ENCODE results near the gene PAPPA. TPM values are rescaled to one million over a fixed set of nuclear protein-coding genes. Genes with fewer than 3 reads are reported as not detected.

PAPPA gene
- total RNA-seq, 2 donors from 2014 or later = 2.4 to 9.8 TPM

GRCh38 chr9:116250891-116251290 is 97.3 kb downstream of the PAPPA start:
- no peak for ATAC-seq
- intact Hi-C loops (cut with DNase I) = no loop called here
- no peak for DNase-seq

- no peak for ATAC-seq
- intact Hi-C loops (cut with DNase I) = no loop called here
- no peak for DNase-seq
Measured at GRCh38 chr9:116251366-116251765, 97.8 kb downstream of the PAPPA start.

DNA sequence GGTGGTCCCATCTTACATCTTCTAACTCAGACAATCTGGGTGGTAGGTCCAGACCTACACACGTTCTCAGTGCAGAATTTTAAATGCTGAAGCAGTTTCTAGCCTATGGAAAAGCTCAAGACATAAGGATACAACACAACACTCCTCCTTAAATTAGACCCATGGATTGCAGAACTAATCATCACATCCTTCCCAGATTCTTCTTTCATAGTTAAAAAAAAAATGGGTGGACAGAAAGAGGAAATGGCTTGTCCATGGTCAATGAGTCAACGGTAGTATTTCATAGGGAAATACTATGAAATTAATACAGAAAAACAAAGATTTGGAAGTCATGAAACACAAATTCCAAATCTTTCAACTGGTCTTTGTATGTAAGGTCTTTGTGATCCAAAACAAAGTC is 106.9 kb downstream of the PAPPA start:
- intact Hi-C loops (cut with DNase I) = no loop called here
- DNase-seq = no peak
- no peak for ATAC-seq

DNA sequence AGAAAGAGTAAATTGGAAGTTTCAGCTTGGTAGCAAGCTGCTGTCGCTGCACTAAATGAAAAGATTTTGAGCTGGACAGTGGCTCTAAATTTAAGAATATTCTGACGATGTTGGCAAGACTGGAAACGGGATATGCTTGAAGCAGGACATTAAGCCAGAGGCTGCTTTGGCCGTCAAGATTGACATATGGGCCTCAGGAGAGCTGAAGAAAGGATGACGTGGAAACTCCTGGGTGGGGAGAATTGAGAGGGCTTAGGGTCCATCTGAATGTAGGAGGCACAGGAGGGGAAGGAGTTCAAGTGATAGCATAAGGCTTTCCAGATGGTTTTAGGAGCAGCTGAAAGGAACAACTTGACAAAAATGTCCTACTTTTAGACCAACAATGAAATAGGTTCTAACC is 108.9 kb downstream of the PAPPA start:
- no peak for ATAC-seq
- DNase-seq = no peak
- intact Hi-C loops (cut with DNase I) = no loop called here

DNA sequence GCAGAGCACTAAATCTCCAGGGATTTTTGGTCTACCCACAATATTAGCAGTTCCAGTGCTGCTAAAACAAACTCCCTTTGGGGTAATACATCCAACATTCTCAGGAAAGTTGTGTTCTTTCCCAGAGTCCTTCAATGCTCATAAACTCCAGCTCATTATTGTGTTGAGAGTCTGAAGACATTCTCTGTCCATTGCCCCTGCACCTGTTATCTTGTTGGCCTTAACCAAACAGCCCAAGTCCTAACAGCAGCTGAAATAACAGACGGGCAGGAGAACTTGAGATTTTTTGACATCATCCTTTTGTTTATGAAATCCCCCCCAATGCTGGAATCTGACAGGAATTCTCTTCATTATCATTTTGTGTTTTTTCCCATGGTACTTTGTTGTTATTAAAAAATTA is 110.8 kb downstream of the PAPPA start:
- no peak for DNase-seq
- ATAC-seq = no peak
- intact Hi-C loops (cut with DNase I) = no loop called here

- no peak for ATAC-seq
- intact Hi-C loops (cut with DNase I) = no loop called here
Measured at GRCh38 chr9:116267021-116267420, 113.4 kb downstream of the PAPPA start.

DNA sequence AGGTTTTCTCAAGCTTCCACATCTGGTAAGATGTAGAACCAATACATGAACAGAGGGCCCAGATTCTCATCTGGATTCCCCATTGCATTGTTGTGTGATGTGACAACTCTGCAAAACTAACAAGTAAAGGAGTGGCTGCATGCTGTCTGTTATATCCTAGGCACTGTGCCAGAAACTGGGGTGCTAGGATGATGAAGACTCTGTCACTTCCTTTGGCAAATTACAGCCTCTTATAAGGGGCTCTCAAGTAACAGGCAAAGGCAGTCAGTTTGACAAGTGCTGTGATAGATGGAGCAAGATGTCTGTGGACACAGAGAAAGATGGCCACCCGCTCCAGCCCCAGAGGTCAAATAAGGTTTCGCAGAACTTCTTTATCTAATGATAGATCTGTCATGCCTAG is 115.7 kb downstream of the PAPPA start:
- ATAC-seq (no peak), DNase-seq (no peak)

More at GRCh38 chr9:116267021-116267420, 113.4 kb downstream of the PAPPA start:
- no peak for DNase-seq

GRCh38 chr9:116270546-116270945 is 117.0 kb downstream of the PAPPA start:
- ATAC-seq = no peak
- DNase-seq = no peak
- intact Hi-C loops (cut with DNase I) = no loop called here

More for the DNA sequence above, 115.7 kb downstream of the PAPPA start:
- intact Hi-C loops (cut with DNase I) = no loop called here

- ATAC-seq = no peak
- intact Hi-C loops (cut with DNase I) = no loop called here
- no peak for DNase-seq
Measured at GRCh38 chr9:116271340-116271739, 117.7 kb downstream of the PAPPA start.

DNA sequence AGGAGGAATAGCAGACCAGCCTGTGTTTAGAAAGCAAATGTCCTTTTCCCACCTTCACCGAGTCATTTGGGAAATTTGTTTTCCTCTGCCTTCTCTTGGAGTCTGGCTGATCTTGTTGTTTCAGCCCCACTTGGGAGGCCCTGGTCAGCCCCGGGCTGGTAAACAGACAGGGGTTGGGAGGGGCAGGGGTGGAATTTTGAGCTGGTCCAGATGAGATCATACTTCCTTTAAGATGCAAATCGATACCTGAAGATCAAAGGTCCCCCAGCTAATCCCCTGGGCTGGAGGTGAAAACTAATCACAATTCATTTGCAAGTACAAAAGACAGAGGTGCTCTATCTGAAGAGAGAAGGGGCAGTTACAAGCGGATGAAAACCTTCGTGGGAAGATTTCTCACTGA is 118.4 kb downstream of the PAPPA start:
- DNase-seq = no peak
- intact Hi-C loops (cut with DNase I) = no loop called here
- no peak for ATAC-seq

DNA sequence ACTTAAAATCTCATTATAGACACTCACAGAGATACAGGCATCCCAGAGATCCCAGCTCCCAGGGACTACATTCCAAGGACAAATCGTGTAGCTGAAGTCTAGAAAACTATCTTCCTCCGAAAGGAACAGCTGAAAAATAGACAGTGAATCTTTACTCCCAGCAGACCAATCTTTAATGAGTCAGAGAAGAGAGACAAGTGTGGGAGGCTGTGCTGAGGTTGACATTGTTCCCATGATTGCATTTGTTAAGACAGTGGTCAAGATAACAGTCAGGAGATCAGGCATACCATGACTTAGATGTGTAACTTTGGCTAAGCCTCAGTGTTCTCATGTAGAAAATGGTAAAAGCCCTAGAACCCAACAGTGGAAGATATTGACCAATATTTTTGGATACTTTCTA is 120.7 kb downstream of the PAPPA start:
- ATAC-seq = peak in 1 of 2 donors; percentile 65
- intact Hi-C loops (cut with DNase I) = no loop called here
- DNase-seq = no peak

DNA sequence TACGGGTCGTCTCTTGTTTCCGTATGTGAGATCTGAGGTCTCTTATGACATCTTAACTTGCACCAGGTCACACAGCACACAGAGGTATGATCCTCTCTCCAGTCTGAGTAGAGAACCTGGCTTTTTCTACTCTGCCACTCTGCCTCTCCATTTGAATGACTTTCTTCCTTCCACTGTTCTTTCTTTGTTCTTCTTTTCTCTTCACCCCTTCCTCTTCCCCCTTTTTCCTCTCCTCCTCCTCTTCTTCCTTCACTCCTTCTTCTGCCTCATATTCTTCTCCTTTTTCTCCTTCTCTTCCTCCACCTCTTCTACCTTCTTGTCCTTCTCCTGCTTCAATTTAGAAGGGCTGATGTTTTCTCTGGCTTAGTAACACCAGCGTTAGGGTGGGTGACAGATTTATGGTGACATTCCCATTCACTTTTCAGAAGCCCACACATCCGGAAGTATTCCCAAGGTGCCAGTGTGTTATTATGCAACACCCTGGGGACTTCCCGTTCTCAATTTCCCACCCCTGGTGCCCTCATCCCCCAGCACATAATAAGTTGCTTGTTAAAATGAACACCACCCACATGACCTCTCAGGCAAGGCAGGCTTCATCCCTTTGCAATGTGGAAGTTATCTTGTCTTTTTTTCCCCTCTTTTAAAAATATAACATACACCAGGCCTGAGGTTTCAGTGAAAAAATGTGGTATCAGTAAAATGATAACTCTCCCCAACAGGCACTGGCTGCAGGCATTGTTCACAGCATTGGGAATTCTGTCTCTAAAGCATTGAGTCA is 122.0 kb downstream of the PAPPA start:
- ATAC-seq (peak in 1 of 2 donors; percentile 81), DNase-seq (no peak)
- intact Hi-C loops (cut with DNase I) = no loop called here

- ATAC-seq = peak in 1 of 2 donors; percentile 19
- DNase-seq = no peak
- intact Hi-C loops (cut with DNase I) = no loop called here
Measured at GRCh38 chr9:116276196-116276493, 122.6 kb downstream of the PAPPA start.

DNA sequence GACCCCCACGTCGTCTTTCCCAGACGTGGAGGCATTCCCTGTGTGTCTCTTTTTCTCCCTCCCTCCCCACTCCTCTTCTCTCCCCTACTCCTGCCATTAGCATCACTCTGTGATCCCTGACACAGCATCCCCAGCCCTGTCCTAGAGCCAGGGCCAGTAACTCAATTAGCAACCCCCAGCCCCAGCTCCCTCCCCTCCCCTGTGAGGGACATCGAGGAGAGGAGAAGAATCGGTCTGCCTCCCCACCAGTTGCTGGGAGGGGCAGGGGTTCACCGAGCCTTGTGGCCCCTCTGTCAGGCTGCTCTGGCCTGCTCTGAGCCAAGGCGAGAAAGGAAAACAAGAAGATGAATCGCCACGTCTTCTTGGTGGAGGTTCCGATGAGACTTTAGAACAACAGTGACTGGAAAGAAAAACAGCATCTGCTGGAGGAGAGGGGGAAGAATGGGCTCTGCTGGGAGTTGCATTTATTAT is 123.1 kb downstream of the PAPPA start:
- ATAC-seq (peak in 1 of 2 donors; percentile 42), DNase-seq (no peak)
- intact Hi-C loops (cut with DNase I) = no loop called here

- intact Hi-C loops (cut with DNase I) = no loop called here
- ATAC-seq = no peak
- DNase-seq = no peak
Measured at GRCh38 chr9:116278326-116278725, 124.7 kb downstream of the PAPPA start.

DNA sequence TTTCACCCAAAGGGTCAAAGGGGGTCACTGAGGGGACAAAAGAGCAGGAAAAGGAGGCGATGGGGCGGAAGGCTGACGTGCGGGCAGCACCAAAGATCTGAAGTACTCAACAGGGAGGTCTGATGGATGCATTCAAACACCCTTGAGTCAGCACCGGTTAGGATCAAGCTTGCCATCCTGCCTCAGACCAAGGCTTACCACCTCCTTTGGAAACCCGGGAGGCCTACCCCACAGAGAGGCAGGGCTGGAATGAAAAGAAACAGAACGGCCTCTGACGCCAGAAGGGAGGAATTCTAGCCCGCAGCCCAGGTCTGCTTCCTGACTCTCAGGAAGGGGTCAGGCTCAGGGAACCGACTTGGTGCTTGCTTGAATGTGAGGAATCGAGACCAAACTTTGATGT is 125.6 kb downstream of the PAPPA start:
- no peak for DNase-seq
- intact Hi-C loops (cut with DNase I) = no loop called here
- ATAC-seq = no peak

DNA sequence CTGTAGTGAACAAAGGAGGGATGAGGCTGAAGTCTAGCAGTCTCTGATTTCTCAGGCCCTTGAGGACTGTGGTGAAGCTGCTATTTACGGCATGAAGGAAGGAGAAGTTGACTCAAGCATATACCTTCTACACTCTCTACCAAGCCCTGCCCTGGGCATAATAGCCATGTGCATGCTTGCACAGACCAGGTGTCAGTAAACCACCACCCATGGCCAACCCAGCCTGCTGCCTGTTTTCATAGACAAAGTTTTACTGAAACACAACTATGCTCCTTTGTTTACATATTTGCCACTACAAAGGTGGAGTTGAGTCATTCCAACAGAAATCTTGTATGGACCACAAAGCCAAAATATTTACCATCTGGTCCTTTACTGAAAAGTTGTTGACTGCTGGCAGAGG is 126.9 kb downstream of the PAPPA start:
- ATAC-seq (no peak), DNase-seq (no peak)
- intact Hi-C loops (cut with DNase I) = no loop called here

DNA sequence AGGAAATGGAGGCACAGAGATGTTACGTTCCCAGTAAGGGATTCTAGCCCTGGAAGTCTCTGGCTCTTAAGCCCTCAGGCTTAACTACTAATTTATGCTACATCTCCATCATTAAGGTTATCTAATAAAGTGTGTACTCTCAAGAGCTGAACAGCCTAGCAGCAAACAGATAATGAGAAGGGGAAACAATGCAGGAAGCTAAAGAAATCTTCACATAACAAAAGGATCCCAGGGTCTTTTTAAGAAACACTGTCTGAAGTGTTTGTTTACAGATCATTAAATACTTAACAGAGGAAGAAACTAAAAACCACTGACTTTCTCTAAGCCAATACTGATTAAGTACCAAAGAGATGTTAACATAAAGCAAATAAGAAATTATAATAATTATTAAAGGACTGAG is 129.0 kb downstream of the PAPPA start:
- DNase-seq (no peak), ATAC-seq (no peak)
- intact Hi-C loops (cut with DNase I) = no loop called here

GRCh38 chr9:116284518-116284917 is 130.9 kb downstream of the PAPPA start:
- DNase-seq = no peak
- ATAC-seq = no peak
- intact Hi-C loops (cut with DNase I) = no loop called here

- no peak for DNase-seq
- intact Hi-C loops (cut with DNase I) = no loop called here
Measured at GRCh38 chr9:116285320-116285719, 131.7 kb downstream of the PAPPA start.

DNA sequence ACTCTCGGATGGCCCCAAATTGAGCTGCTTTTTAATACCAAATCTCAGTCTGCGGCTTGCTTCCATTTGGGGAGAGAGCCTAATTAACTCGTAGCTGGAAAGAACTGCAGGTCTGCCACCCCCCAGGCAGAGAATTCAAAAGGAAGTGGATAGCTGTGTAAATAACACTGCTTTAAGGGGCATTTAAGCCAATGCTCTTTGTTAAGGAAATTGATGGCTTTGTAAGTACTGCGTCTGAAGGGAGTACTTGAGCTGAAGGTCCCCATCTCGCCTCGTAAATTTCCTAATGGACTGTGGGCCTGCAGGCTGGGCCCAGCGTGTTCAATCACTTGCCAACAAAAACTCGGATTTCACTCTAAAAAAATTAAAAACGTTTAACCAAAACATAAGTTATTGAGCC is 132.7 kb downstream of the PAPPA start:
- intact Hi-C loops (cut with DNase I) = no loop called here
- ATAC-seq (no peak), DNase-seq (no peak)

More at GRCh38 chr9:116285320-116285719, 131.7 kb downstream of the PAPPA start:
- ATAC-seq = no peak

Measured in left cardiac atrium (tissue), 4 donors.